ENCODE measurements around the gene NEMP1.

GRCh38 chr12:57072661-57073060, 5.9 kb downstream of the NEMP1 start:
- no peak for TF ChIP-seq PATZ1 (CRISPR knock-in tag; IDR thresholded peaks at IDR 0.05; ENCODE audit: borderline replicate concordance)
- TF ChIP-seq ESRRG (CRISPR knock-in tag; IDR thresholded peaks at IDR 0.05): no peak
- no peak for TF ChIP-seq TCF4 (CRISPR knock-in tag; IDR thresholded peaks at IDR 0.05; ENCODE audit: borderline replicate concordance)
- no peak for TF ChIP-seq ZFP3 (CRISPR knock-in tag; IDR thresholded peaks at IDR 0.05)
- TF ChIP-seq POU6F1 (CRISPR knock-in tag; IDR thresholded peaks at IDR 0.05; ENCODE audit: borderline replicate concordance, low read depth): no peak
- no peak for TF ChIP-seq GLIS3 (CRISPR knock-in tag; IDR thresholded peaks at IDR 0.05)

All from SK-N-SH treated with all-trans-retinoic acid at 6 μM for 48 hours (cell line).